ENCODE measurements around the gene FBXL13. TPM values are rescaled to one million over a fixed set of nuclear protein-coding genes. Genes with fewer than 3 reads are reported as not detected.

Gene FBXL13
- polyA plus RNA-seq, 1 of the 3 experiments (the other 2 are of a cell fraction) = 1.1 TPM

DNA sequence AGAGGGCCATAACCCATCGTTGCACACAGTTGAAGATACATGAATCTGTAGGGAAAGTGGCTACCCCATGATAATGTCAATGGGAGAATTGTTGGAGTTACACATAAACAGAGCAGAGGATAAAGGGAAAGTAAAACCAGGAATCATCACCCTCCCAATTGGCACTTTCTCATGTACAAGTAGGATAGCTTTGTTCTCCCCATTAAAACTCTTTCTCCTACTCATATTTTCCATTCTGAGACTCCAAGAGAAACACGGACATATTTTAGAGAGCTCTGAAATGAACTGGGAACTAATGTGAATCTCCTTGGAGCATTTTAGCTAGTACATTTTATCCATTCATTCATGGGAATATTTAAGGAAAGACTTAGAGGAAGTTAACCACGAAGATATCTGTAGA is 179.0 kb downstream of the FBXL13 start:
- H3K4me2 ChIP-seq = no peak overlapping the region
- no peaks in the 10 kb centered on the region for H4K20me1 ChIP-seq (ENCODE audit: insufficient read depth)
- no peaks in the 10 kb centered on the region for H3K27me3 ChIP-seq (ENCODE audit: insufficient read depth)
- H3K9ac ChIP-seq = no peak overlapping the region
- peaks cover 34% of the 10 kb centered on the region for H3F3A ChIP-seq (replicated peaks; ENCODE audit: insufficient read depth)
- H3K4me3 ChIP-seq (ENCODE audit: low read depth in 2 of 2, low read length in 1 of 2) = no peak overlapping the region
- DNase-seq = no peak
- CTCF ChIA-PET = interaction anchor here (1.2 kb wide), 1 partner anchor 29 kb away, joined by 3 read pairs; no protein-coding TSS in a partner anchor
- H3K4me1 ChIP-seq (ENCODE audit: control insufficient read depth in 1 of 2, insufficient read depth in 2 of 2, low read depth in 1 of 2, low read length in 1 of 2) = peaks cover 10 to 24% of the 10 kb centered on the region in 2 experiments
- WGBS (ENCODE audit: low lambda C conversion rate) = 82% methylated on average over 3 of the region's 3 CpGs
- POLR2A ChIA-PET = no interaction called here
- peak overlapping the region in 1 of 2 experiments; percentile 9; a peak in 1 of 4 replicates for H3K27ac ChIP-seq (ENCODE audit: low read depth in 2 of 2, low read length in 1 of 2)
- H2AFZ ChIP-seq (ENCODE audit: low read depth) = 0 out of 2 replicates have a peak overlapping the region, but pooled peaks have one; percentile 3
- no peaks in the 10 kb centered on the region for H3K9me2 ChIP-seq
- no peaks in the 10 kb centered on the region for H3K79me2 ChIP-seq (ENCODE audit: insufficient read depth)
- no peak for TF ChIP-seq FOSL2 (IDR thresholded peaks at IDR 0.05; ENCODE audit: borderline replicate concordance, low read depth)
- TF ChIP-seq NFIC (IDR thresholded peaks at IDR 0.05; ENCODE audit: borderline replicate concordance) = no peak
- no peak for TF ChIP-seq TEAD4 (IDR thresholded peaks at IDR 0.05; ENCODE audit: borderline replicate concordance, insufficient read depth)
- no peak for TF ChIP-seq TCF12 (IDR thresholded peaks at IDR 0.05)
- TF ChIP-seq EZH2phosphoT487 (IDR thresholded peaks at IDR 0.05; ENCODE audit: borderline replicate concordance, low read depth) = no peak
- TF ChIP-seq, protein P1, sequence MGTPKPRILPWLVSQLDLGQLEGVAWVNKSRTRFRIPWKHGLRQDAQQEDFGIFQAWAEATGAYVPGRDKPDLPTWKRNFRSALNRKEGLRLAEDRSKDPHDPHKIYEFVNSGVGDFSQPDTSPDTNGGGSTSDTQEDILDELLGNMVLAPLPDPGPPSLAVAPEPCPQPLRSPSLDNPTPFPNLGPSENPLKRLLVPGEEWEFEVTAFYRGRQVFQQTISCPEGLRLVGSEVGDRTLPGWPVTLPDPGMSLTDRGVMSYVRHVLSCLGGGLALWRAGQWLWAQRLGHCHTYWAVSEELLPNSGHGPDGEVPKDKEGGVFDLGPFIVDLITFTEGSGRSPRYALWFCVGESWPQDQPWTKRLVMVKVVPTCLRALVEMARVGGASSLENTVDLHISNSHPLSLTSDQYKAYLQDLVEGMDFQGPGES (IDR thresholded peaks at IDR 0.05; ENCODE audit: low read depth, low read length) = no peak
- TF ChIP-seq RCOR1 (IDR thresholded peaks at IDR 0.05; ENCODE audit: low read length) = no peak
- H3K9me3 ChIP-seq = no peaks in the 10 kb centered on the region
- H3K36me3 ChIP-seq (replicated peaks in 1 of 2; ENCODE audit: control insufficient read depth in 1 of 2, insufficient read depth in 2 of 2, low read length in 1 of 2) = no peaks in the 10 kb centered on the region

DNA sequence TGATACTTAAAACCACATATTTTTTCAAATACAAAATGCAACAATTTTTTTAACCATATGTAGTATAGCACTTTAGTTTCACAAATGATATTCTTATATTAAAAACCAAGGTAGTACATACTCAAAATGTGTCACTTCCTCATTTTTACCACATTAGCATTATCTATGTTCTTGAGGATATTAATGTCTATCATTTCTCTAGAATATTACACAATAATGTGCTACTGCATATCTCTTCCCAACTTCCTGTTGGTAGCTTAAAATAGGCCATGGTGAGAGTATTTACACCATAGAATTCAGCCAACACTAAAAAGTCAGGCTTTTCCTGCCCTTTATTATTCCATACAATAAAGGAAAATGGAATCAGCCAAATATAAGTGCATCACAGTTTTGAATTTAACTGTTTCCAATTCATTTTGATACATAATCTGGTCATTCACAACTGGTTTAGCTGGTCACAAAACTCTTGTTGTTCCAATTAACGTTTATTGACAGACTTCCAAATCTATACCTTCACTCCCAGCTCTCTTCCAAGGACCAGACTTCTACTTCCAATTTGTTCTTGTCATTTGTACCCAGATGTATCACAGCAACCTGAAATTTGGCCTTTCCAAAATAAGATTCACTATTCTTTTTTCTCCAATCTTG is 181.8 kb downstream of the FBXL13 start:
- no peaks in the 10 kb centered on the region for H4K20me1 ChIP-seq (ENCODE audit: insufficient read depth)
- H3K4me1 ChIP-seq (ENCODE audit: control insufficient read depth in 1 of 2, insufficient read depth in 2 of 2, low read depth in 1 of 2, low read length in 1 of 2) = peaks cover 10 to 36% of the 10 kb centered on the region in 2 experiments
- ChIA-PET CTCF (no interaction called here), POLR2A (no interaction called here)
- H2AFZ ChIP-seq (ENCODE audit: low read depth) = peak overlapping the region; percentile 19; the same call in 1 of the 2 replicates
- H3F3A ChIP-seq (replicated peaks; ENCODE audit: insufficient read depth) = peaks cover 45% of the 10 kb centered on the region
- peak overlapping the region; percentile 79 to 98; a peak in 3 of 4 replicates for H3K27ac ChIP-seq (ENCODE audit: low read depth in 2 of 2, low read length in 1 of 2)
- H3K4me2 ChIP-seq = peak overlapping the region; percentile 39; the same call in 1 of the 2 replicates
- H3K79me2 ChIP-seq (ENCODE audit: insufficient read depth) = no peaks in the 10 kb centered on the region
- no peaks in the 10 kb centered on the region for H3K9me2 ChIP-seq
- peak overlapping the region; percentile 57; the same call in 1 of the 2 replicates for H3K9ac ChIP-seq
- H3K27me3 ChIP-seq (ENCODE audit: insufficient read depth) = no peaks in the 10 kb centered on the region
- 77% methylated on average over 1 of the region's 1 CpG for WGBS (ENCODE audit: low lambda C conversion rate)
- TF ChIP-seq RXRA (IDR thresholded peaks at IDR 0.05; ENCODE audit: borderline replicate concordance, low read depth) (no peak), TCF12 (IDR thresholded peaks at IDR 0.05) (0 out of 2 replicates have a peak, but pooled peaks have one; percentile 15)
- H3K9me3 ChIP-seq = no peaks in the 10 kb centered on the region
- no peak for DNase-seq
- H3K36me3 ChIP-seq (replicated peaks in 1 of 2; ENCODE audit: control insufficient read depth in 1 of 2, insufficient read depth in 2 of 2, low read length in 1 of 2) = no peaks in the 10 kb centered on the region
- H3K4me3 ChIP-seq (ENCODE audit: low read depth in 2 of 2, low read length in 1 of 2) = no peak overlapping the region

DNA sequence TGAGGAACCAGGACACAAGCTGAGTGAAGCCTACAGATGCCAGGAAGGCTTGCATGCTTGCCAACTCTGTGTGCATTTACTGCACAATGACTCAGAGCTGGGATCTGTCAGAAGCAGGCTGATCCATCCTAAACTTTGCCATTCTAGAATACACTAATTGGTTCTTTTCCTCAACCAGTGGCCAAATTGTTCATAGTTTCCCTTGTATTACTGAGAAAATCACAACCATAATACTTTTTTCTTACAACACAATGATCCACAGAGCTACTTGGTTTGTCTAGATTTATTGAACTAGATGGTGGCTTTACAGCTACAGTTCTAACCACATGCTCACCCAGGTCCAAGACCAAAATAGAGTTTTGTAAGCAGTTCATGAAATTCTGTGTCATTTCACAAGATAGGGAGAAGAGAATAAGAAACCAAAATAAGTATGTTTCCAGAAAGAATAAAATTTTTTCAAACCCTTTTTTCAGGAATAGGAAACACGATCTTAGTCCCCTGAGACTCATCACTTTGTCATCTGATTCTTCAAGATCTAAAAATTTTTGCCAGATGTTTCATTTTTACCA is 182.8 kb downstream of the FBXL13 start:
- POLR2A ChIA-PET = no interaction called here
- CTCF ChIA-PET = no interaction called here
- no peaks in the 10 kb centered on the region for H3K27me3 ChIP-seq (ENCODE audit: insufficient read depth)
- no peaks in the 10 kb centered on the region for H4K20me1 ChIP-seq (ENCODE audit: insufficient read depth)
- 7% methylated on average over 1 of the region's 1 CpG for WGBS (ENCODE audit: low lambda C conversion rate)
- peak overlapping the region; percentile 57; the same call in 1 of the 2 replicates for H3K9ac ChIP-seq
- no peak for DNase-seq
- H3K36me3 ChIP-seq (replicated peaks in 1 of 2; ENCODE audit: control insufficient read depth in 1 of 2, insufficient read depth in 2 of 2, low read length in 1 of 2) = no peaks in the 10 kb centered on the region
- H3K9me3 ChIP-seq = no peaks in the 10 kb centered on the region
- no peak overlapping the region for H3K4me3 ChIP-seq (ENCODE audit: low read depth in 2 of 2, low read length in 1 of 2)
- H3K9me2 ChIP-seq = no peaks in the 10 kb centered on the region
- H3K79me2 ChIP-seq (ENCODE audit: insufficient read depth) = no peaks in the 10 kb centered on the region
- peak overlapping the region; percentile 79 to 98 for H3K27ac ChIP-seq (ENCODE audit: low read depth in 2 of 2, low read length in 1 of 2)
- H3F3A ChIP-seq (replicated peaks; ENCODE audit: insufficient read depth) = peaks cover 45% of the 10 kb centered on the region
- no peak overlapping the region for H2AFZ ChIP-seq (ENCODE audit: low read depth)
- peak overlapping the region; percentile 39 for H3K4me2 ChIP-seq
- peaks cover 3 to 36% of the 10 kb centered on the region in 2 experiments for H3K4me1 ChIP-seq (ENCODE audit: control insufficient read depth in 1 of 2, insufficient read depth in 2 of 2, low read depth in 1 of 2, low read length in 1 of 2)
- TF ChIP-seq TEAD4 (IDR thresholded peaks at IDR 0.05; ENCODE audit: borderline replicate concordance, insufficient read depth) (peak; percentile 8; the same call in 1 of the 2 replicates), EP300 (IDR thresholded peaks at IDR 0.05; ENCODE audit: borderline replicate concordance in 1 of 2, low read depth in 1 of 2, low read length in 1 of 2) (peak in 1 of 2 experiments; percentile 77; a peak in 1 of 4 replicates), JUND (IDR thresholded peaks at IDR 0.05) (peak; percentile 91), NRF1 (IDR thresholded peaks at IDR 0.05; ENCODE audit: low read depth, low read length) (no peak), POLR2AphosphoS5 (IDR thresholded peaks at IDR 0.05; ENCODE audit: low read depth, low read length) (peak; percentile 52; the same call in 1 of the 2 replicates), TAF1 (IDR thresholded peaks at IDR 0.05; ENCODE audit: borderline replicate concordance, low read depth, low read length) (0 out of 2 replicates have a peak, but pooled peaks have one; percentile 15), CHD2 (IDR thresholded peaks at IDR 0.05; ENCODE audit: low read length, partially characterized antibody) (no peak), YY1 (IDR thresholded peaks at IDR 0.05; ENCODE audit: low read depth) (no peak), FOSL2 (IDR thresholded peaks at IDR 0.05; ENCODE audit: borderline replicate concordance, low read depth) (peak; percentile 95)
- TF ChIP-seq, protein P2, sequence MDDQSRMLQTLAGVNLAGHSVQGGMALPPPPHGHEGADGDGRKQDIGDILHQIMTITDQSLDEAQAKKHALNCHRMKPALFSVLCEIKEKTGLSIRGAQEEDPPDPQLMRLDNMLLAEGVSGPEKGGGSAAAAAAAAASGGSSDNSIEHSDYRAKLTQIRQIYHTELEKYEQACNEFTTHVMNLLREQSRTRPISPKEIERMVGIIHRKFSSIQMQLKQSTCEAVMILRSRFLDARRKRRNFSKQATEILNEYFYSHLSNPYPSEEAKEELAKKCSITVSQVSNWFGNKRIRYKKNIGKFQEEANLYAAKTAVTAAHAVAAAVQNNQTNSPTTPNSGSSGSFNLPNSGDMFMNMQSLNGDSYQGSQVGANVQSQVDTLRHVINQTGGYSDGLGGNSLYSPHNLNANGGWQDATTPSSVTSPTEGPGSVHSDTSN (IDR thresholded peaks at IDR 0.05) = peak; percentile 93
- TF ChIP-seq, protein P3, sequence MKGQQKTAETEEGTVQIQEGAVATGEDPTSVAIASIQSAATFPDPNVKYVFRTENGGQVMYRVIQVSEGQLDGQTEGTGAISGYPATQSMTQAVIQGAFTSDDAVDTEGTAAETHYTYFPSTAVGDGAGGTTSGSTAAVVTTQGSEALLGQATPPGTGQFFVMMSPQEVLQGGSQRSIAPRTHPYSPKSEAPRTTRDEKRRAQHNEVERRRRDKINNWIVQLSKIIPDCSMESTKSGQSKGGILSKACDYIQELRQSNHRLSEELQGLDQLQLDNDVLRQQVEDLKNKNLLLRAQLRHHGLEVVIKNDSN (IDR thresholded peaks at IDR 0.05; ENCODE audit: borderline replicate concordance, low read depth) = no peak
- TF ChIP-seq, protein P4, sequence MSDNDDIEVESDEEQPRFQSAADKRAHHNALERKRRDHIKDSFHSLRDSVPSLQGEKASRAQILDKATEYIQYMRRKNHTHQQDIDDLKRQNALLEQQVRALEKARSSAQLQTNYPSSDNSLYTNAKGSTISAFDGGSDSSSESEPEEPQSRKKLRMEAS (IDR thresholded peaks at IDR 0.05; ENCODE audit: low read depth) = peak; percentile 73
